KBM-7 (cell line): Measurements from ENCODE around the gene RHEX.
A peak's percentile ranks its signal among the peaks of the same experiment; 100 is the strongest.

ENCODE experiments used
- DNase-seq: peaks from one replicate; pipeline ENCODE4 v3.0.0-alpha.2; 2015
- in situ Hi-C: fragments of 300-500 bp; cut with MboI; formaldehyde crosslinking; loops from 2 replicates; pipeline ENCODE4 v1.14.3; 2020; ENCODE audit warnings: low sequenced_read_pairs, low pct_unique_long_range_greater_than_20kb, mixed read lengths

RHEX gene

DNA sequence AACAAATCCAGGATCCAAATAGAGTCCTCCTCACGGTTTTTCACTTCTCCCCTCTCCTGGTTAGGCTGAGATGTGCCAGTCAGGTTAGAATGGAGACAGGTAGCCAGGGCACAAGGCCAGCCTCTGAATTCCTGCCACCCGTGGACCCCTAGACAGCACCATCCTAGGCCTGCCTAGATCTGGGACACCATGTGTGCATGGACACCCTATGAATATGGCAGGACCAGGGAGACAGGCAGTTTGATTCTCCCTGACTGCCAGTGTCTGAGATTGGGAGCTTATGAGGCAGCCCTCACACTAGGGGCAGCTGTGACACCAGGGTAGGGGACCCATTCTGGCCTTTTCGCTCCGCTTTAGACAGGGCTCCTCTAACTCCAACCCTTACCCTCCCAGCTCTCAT lies 56.7 kb downstream of the RHEX start:
- in situ Hi-C loops: no loop called here
- DNase-seq: no peak

DNA sequence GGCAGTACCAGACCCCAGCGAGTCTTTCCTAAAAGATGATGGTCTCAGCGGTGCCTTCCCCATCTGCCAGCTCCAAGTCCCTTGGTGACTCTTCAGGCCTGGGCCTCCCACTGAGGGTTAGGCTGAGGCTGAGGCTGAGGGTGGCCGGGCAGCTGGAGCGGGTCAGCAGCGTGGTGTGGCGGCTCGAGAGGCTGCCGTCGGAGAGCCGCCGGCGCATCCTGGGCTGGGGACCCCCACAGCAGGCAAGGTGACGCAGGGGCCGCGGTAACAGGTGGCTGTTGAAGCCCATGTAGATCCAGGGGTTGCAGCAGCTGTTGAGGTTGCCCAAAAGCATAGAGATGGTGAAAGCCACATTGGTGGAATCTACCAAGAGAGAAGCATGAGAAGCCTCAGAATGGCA lies 57.2 kb downstream of the RHEX start:
- in situ Hi-C loops: no loop called here
- DNase-seq: no peak

DNA sequence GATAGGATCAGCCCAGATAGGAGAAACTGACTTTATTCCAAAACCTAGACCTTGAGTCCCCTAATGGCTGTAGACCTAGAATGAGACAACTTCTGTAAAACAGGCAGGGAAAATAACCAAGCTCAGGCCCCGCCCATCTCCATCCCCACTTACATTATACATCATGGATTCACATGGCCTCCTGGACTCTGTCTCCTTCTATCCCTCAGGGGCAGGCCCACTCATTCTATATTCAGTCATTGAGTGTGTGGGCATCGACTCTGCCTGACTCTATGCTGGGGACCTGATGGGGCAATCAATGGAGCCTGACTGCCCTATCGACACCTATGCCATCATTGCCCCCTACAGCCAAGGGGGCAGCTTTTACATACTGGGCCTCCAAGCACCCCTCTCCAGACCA lies 57.8 kb downstream of the RHEX start:
- DNase-seq: no peak
- in situ Hi-C loops: no loop called here

DNA sequence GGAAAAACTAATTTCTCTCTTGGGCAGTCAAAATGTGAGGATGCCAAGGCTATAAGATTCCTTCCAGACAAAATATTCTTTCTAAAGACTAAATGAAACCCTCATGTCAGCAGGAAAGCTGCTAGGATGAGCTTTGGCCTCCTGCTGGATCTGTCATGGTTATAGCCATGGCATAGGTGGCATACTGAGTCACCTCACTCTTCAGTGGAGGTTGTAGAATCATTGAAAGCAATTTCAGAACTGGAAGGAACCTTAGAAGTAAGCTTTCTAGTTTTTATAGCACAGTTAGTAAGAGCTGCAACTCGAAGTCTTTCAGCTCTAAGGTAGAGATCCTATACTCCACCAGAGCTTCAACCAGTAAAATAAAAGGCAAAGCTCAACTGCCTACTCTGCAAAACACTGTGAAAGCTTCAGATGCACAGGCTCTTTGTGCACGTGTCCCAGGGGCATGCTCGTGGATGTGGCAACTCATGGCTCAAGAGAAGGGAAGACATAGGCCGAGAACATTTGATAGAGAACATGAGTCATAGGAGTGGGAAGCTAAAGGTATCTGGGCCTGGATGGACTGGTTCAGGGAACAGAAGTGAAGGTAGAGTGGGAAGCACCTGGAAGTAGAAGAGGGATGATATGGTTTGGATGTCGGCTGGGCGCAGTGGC lies 58.4 kb downstream of the RHEX start:
- in situ Hi-C loops: no loop called here
- no peak for DNase-seq

DNA sequence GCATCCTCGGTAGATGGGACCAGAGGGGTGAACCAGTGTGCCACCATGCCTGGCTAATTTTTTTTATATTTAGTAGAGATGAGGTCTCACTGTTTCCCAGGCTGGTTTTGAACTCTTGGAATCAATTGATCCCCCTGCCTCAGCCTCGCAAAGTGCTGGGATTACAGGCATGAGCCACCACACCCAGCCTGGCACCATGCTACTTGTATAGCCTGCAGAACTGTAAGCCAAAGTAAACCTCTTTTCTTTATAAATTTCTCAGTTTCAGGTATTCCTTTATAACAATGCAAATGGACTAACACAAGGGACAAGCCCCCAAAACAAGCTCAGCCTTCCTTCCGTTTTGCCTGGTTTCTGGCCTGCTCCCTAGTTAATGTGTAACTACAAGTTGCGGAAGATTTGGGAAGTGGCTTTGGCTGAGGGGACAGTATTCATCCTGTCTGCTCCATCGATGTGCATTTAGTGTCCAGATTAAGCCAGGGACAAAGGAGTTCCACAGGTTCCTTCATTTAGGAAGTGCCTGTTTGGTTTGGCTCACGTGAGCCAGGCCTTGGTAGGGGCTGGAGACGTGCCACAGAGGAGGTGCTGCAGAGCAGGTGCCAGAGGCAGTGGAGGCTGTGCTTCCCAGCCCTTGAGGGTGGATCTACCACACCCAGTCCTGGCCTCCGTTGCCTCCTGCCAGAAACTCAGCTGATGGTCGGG lies 59.8 kb downstream of the RHEX start:
- in situ Hi-C loops: no loop called here
- DNase-seq: no peak

DNA sequence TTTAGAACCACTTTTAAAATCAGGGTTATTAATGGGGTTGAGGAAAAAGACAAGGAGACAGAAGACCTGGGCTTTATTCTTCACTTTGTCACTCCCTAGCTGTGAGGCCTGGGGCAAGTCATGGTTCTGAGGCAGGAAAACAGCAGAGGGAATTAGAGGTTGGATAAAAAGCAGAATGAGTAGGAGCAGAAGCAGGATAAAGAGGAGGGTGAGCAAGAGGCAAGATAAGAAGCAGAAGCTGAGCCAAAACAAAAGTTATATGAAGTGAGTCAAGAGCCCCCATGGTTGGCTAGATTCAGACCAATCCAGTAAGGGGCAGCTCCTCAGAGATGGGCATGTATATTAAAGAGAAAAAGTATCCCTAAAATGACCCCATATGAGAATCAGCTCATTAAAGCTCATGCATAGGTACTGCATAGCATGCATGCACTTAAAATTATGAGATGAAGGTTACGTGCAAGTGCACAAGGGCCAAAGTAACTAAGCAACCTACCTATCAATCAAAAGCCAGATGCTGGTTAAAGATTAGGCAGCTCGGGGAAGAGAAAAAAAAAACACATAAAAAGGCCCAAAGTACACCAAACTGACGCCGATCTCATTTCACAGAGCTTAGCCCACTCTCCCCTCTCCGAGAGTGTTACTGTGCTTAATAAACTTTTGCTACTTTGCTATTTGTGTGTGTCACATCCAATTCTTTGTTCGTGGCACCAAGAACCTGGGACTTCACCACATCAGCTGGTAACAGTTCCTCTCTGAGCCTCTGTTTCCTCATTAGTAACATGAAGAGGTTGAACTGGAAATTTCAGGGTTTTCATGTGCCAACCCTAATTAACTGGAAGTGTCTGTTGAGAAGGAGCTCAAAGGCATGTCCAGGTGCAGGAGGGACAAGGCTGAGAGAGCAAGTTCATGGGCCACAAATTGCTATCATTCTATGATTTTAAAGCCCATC lies 62.0 kb downstream of the RHEX start:
- in situ Hi-C loops: no loop called here
- DNase-seq: peak; percentile 75

DNA sequence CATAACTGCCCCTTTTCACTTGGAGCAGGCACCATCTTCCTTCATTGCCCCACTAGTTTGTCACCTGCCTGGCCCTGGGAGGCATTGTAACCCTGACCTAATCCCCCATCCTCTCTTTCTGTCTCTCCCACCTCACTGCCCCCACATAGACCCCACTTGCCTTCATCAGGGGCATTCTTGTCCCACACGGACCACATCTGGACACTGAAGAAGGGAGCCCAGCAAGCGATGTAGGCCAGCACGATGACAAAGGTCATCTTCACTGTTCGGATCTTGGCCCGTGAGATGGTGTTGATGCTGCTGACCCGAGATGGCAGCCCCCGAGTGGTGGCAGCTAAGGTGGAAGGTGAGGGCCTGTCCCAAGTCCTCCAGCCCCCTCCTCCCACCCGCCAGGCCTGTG lies 62.8 kb downstream of the RHEX start:
- DNase-seq: no peak
- in situ Hi-C loops: no loop called here

DNA sequence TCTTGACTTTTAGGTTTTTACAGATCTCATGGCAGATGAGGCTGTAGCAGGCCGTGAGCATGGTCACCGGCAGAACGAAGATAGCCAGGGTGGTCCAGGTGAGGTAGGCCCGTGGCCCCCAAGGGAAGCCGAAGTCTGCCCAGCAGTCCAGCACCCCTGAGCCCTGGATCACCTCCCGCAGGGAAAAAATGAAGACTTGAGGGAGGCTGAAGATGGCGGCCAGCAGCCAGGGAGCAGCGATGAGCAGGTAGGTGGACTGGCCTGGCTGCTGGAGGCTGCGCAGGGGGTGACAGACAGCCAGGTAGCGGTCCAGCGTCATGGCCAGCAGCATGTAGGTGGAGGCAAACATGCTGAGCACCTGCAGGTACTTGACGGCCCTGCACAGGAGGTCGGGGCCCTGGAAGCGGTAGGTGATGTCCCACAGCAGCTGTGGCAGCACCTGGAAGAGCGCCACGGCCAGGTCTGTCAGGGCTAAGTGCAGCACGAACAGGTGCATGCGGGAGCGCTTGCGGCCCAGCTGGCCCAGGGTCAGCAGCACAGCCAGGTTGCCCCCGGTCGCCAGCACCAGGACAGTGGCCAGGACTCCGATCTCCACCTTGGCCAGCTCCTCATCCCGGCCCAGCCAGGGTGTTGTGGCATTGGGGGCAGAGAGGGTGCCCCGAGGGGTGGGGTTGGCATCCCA lies 63.4 kb downstream of the RHEX start:
- in situ Hi-C loops: no loop called here
- no peak for DNase-seq

DNA sequence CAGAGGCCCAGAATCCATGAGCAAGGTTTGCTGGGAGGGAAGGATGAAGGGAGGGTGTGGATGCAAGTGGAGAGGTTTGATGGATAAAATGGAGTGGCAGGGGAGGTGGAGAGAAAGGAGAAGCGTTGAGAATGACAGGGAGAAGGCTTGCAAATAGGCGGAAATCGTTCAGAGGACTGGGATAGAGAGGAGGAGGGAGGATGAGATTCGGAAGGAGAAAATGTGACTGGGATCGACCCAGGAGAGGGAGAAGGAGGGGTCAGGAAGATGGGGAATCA lies 63.8 kb downstream of the RHEX start:
- no peak for DNase-seq
- in situ Hi-C loops: no loop called here

DNA sequence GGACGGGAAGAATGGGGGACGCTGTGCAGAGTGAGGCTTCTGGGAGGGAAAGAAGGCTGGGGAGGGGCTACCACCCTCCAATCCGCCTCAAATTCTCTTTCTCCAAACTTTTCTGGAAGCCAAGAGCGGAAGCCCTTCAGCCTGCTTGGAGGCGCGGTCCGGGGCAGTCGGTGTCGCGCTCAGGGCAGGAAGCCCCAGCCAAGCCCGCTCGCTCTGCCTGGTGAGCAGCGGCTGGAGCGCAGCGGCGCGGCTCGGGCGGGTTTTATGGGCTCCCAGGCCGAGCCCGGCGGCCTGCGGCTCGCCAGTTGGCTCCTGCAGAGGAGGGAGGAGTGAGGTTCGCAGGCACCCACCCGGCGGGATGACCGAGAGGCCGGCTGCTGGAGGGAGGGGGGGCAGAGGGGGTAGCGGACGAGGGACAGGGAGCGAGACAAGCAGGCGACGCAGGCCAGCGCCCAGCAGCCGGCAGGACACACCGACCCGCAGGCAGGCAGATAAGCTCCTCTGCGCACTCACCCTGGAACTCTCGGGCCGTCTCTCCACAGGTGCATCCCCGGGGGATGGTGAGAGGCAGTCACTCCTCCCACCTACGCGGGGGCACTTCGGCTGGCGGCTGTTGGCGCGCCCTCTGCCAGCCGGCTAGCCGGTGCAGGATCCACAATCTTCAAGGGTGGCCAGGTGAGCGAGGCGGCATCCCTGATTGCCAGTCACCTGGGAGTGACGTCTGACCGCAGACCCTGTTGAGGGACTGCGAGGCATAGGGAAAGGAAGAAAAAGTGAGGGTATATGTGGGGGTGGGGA lies 64.4 kb downstream of the RHEX start, which contains the start of gene AVPR1B:
Gene AVPR1B, minus strand, starts transcription at position 238 of the 798 bp plus-strand sequence. CDS start 498 bp downstream, outside the sequence.
- DNase-seq: peak; percentile 57
- in situ Hi-C loops: no loop called here

DNA sequence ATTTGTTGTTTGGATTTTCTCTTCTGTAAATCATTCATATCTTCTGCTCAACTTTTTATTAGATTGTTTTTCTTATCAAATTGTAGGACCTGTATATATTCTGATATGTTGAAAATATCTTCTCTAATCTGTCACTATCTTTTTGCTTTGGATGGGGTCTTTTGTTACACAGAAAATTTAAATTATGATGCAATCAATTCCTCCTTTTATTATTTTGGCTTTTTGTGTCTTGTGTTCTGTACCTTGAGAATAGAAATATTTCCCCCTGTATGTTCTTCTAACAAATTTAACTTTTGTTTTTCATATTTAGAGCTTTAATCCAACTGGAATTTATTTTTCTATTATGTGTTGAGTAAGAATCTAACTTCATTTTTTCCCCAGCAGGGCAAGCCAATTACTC lies 67.4 kb downstream of the RHEX start:
- no peak for DNase-seq
- in situ Hi-C loops: no loop called here

DNA sequence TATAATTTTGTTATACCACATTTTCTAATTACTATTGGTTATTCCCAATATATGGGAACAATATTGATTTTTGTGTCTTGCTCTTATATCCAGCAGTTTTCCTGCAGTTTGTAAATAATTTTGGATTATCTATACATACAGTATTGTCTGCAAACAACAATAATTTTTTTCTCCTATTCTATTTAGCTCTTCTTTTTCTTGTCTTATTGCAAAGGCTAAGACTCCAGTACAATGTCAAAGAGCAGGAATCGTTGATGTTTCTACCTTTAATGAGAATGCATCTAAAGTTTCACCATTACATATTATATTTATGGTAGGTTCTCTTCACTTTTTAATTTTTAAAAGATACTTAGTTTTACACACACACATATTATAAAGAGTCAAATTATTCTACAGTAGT lies 68.3 kb downstream of the RHEX start:
- no peak for DNase-seq
- in situ Hi-C loops: no loop called here

DNA sequence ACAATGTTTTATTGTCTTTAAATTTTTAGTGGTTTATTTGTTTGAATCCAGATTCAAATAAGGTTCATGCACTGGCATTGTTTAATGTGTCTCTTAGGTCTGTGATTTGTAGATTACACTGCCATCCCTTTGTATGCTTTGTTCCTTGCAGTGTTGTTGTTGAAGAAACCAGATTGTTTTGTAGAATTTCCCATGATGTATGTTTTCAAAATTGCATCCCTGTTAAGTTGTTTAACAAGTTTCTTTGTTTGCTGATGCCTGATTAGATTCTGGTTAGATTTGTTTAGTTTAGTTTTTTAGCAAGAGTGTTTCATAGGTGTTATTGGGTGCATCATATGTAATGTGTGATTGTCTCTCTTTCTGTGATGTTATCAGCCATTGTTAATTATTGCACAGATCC lies 69.7 kb downstream of the RHEX start:
- DNase-seq: no peak
- in situ Hi-C loops: no loop called here

DNA sequence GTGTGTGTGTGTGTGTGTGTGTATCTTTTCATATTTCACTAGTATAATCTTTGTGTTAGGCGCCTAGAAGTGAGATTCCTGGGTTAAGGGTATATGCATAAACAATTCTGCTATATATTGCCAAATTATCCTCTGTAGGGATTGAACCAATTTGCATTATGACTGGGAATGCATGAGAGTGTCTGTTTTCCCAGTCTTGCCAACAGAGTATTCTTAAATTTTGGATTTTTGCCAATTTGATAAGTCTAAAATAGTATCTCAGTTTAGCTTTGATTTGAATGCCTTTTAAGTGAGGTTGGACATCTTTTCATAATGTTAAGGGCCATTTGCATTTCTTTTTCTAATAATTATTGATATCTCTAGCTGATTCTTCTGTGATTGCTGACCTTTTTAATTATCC lies 72.4 kb downstream of the RHEX start:
- in situ Hi-C loops: loop anchor here (25.0 kb wide), 1 partner anchor 338 kb away; the partner anchor contains the start of gene RAB29
- no peak for DNase-seq

DNA sequence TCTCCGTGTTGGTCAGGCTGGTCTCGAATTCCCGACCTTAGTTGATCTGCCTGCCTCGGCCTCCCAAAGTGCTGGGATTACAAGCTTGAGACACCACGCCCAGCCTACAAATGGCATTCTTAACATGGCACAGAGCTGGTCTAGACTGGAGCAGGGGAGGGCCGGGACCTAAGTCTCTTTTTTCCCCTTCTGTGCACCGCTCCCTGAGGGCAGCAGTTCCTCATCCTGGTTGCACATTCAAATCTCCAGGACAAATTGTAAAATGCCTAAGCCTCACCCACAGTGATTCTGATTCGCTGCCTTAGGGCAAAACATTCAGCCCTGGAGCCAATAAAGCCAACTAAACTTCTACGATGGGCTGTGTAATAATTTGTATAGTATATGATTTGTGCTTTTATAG lies 74.4 kb downstream of the RHEX start:
- in situ Hi-C loops: loop anchor here (25.0 kb wide), 1 partner anchor 340 kb away; the partner anchor contains the start of gene RAB29
- DNase-seq: no peak

DNA sequence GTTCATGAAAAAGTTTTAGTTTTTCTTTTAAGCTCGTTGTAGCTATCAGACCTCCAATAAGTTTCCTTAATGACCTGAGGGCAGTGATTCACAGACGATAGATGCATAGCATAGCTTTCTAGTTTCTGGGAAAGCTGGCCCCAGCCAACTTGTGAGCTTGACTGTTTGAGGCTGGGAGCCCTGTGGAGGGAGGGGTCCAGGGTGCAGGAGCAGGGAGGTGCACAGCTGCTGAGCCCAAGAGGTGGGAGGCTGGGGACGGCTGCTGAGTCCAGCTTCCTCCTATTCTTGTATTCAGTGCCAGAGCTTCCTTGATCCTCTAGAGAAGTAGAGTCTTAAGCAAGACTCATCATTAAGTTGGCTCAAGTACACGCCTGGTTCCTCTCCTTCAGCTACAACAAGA lies 75.2 kb downstream of the RHEX start:
- peak; percentile 46 for DNase-seq
- in situ Hi-C loops: loop anchor here (25.0 kb wide), 1 partner anchor 341 kb away; the partner anchor contains the start of gene RAB29

DNA sequence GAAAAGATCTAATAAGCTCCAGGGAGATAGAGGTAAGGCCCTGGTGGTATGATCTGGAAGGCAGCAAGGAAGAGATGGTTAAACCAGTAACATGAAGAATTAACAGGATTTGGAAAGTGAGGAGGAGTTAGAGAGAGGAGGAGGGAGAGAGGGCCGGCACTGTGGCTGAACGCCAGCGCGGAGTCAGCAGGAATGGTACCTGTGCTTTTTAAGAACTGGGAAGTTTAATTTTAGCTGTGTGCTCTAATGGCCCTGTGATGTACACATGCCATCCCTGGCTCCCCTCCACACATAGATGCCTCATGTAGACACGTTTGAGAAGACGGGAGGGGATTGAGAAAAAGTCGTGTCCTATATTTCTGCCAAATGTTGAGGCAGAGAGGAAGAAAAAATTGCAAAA lies 78.1 kb downstream of the RHEX start:
- no peak for DNase-seq
- in situ Hi-C loops: loop anchor here (25.0 kb wide), 1 partner anchor 344 kb away; the partner anchor contains the start of gene RAB29

DNA sequence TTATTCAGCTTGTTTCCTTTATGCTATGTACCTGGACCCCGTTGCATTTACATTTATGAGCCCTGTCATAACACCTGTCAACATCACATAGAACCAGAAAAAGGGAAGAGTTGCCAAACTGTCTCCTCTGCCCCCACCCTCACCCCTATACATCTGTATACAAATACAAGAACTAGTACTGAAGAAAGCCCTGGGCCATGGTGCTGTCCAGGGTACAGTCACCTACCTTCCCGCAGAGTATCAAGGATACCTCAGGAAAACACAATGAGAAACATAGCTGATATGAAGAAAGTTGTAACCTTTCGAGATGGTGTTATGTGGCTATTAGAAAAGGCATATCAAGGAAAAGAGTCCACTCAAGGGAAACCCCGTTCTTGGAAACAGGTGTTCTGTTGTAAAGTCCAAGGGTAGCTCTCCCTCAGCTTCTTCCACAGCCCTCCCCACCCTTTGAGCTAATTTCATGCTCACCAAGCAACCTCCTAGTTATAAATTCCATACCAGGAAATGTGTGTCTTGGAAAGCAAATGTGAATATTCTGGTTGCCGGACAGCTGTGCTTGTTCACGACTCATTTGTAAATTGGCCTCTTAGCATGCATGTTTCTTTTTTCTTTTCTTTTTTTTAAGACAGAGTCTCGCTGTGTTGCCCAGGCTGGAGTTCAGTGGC lies 80.9 kb downstream of the RHEX start:
- in situ Hi-C loops: loop anchor here (25.0 kb wide), 1 partner anchor 347 kb away; the partner anchor contains the start of gene RAB29
- no peak for DNase-seq
